NOMO-1 treated with DMSO at 0.1 percent for 48 hours (cell line): Measurements from ENCODE around the gene FERMT1.
A peak's percentile ranks its signal among the peaks of the same experiment; 100 is the strongest.

Source experiments
- DNase-seq: peaks from one replicate; lab custom pipeline; 2025; ENCODE audit not compliant: unreplicated experiment; lab: John Stamatoyannopoulos, UW

FERMT1 gene

DNA sequence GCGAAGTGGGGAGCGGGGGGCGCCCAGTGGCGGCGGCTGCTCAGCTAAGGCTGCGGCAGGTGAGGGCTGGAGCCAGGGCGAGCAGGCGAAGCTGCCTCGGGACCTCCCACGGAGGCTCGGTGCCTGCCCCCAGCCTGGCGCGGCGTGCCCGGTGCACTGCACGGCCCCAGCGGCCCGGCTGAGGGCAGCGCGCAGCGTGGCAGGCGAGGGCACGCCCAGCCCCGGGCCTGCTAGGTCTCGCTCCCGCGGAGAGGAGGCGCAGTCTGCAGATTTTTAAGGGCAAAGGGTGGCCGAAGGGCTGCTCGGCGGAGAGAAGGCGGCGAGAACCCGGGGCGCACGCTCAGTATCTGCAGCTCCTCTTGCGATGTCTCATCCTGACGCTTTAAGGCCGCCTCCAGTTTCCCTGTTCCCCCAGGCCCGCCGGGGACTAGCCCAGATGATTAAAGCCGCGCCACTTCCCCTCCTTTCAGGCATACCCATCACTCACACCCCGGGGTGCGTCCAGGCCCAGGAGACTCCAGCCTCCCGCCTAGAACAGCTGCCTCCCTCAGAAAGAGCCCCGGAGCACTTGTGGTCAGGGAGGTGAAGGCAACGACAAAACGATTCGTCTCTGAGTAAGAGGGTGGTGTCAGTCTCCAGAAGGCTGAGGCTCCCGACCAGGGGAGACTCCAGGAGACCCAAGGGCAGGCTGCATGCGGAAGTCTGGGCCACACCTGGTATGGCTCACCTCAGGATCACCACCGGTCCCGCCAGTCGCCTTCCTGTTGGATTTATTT lies at the start of gene FERMT1:
FERMT1 (minus strand) TSS at position 158 of the 776 bp plus-strand sequence. CDS start 3,476 bp downstream, outside the sequence.
- peak; percentile 72 for DNase-seq

- DNase-seq: no peak
Measured at GRCh38 chr20:6169251-6169650, 46.4 kb upstream of the FERMT1 start.

- no peak for DNase-seq
Measured at GRCh38 chr20:6168204-6168603, 45.4 kb upstream of the FERMT1 start.

DNA sequence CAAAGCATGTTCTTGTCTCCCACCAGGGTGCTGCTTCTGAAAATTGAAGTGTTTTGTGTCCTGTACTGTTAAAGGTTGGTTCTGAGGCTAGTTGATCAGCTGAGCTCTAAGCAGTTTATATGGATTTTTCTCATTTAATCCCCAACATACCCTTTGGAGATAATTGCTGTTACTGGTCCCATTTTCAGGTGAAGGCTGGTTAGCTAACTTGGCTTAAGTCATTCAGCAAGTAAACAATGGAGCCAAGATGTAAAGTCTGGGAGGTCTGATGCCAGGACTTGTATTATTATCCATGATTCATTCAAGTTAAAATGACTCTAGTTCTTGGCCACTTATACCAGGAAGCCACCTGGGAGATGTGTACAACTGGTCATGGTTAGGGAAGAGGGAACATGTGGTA lies 42.5 kb upstream of the FERMT1 start:
- DNase-seq: no peak

DNA sequence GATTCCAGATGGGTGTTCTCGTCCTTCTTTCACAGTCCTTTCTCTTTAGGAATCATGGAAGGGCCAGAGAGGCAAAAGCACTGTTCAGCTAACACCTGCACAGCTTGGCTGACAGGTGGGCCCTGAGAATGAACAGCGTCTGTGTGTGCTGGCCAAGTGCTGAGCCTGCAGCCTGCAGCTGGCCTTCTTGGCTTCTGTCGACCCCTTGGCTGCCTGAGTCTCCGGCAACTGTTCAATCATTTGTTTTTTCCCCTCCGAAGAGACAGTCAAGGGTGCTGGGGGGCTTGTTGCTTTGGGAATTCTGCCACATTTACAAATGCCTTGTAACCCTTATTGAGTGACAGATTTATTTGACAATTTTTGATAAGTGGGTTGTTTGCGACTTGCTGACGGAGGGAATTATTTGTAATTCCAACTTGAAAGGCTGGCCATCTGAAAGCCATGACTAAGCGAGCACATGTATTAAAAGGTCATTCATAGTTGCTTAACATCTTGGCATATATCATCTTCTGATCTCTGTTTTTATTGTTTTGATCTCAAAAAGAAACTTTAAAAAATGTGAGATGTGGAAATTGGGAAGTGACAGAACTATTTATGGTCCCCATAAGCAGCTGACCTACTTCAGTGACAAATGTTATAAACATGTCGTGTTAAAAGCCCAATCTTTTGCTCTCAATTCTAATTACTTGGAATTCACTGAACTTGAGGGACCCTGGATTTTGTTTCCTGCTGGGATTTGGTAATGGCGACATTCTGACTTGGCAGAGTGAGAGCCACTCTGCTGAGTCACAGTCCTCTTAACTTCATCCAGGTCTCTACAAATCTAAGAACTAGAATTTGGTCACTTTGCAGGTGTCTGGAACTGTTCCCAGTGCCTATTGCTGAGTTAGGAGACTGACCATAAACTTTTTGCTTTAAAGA lies 41.9 kb upstream of the FERMT1 start:
- DNase-seq: no peak

- no peak for DNase-seq
Measured at GRCh38 chr20:6160736-6161135, 37.9 kb upstream of the FERMT1 start.

DNA sequence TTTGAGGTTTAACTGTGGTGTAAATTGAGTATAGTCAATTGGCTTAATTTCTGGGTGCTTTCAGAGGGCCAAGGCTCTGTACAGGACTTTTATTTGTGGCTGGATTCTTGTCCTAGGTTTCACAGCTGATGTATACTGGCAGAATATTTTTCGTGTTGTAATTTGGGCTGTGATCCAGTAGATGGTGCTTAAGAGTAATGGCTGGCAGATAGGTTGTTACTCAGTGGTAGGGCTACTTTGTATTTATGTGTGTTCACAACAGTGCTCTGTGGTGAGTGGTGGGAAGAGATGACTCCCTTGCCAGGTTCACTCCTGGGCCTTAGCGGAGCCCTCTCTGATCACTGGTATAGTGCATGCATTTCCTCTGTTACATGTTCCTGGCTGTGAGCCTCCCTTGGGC lies 34.5 kb upstream of the FERMT1 start:
- no peak for DNase-seq

DNA sequence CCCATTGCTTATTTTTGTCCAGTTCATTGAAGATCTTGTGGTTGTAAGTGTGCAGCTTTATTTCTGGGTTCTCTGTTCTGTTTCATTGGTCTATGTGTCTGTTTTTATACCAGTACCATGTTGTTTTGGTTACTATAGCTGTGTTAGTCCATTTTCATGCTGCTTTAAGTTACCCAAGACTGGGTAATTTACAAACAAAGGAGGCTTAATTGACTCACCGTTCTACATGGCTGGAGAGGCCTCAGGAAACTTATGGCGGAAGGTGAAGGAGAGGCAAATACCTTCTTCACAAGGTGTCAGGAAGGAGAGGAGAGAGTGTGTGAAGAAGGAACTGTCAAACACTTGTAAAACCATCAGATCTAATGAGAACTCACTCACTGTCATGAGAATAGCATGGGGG lies 29.9 kb upstream of the FERMT1 start:
- no peak for DNase-seq

DNA sequence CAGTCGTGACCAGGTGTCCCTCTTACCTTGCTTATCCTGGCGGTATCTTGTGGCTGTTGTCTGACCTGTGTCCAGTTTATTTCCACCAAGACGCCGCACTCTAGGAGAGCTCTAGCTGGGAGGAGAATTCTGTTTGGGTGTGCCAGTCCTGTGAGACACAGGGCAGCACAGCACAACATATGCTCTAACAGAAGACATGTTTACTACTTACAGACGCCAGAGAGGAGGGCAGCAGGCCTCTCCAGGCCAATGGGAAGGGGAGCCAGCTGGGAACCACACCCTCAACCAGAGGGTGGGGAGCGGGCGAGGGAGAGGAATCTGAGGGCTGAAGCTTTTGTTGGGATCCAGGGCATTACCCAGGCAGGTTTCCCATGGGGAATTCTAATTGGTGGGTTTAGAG lies 25.2 kb upstream of the FERMT1 start:
- DNase-seq: no peak

GRCh38 chr20:6142348-6142993 lies 19.6 kb upstream of the FERMT1 start:
- peak; percentile 44 for DNase-seq

DNA sequence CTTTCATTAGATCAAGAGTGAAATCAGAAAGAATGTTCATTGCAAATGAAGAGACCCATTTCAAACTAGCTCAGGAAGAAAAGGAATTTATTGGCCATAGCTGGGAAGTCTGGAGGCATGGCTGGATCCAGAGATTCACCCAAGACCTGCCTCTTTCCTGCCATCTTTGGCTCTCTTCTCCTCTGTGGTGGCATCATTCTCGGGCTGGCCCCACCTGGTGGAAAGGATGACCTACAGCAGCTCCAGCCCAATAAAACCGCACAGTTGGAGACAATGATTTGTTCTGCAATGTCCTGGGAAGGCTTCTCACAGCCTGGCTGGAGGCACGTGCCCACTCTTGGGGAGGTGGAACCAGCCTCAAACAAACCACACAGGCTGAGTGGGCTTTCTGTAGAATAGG lies 18.1 kb upstream of the FERMT1 start:
- DNase-seq: no peak

DNA sequence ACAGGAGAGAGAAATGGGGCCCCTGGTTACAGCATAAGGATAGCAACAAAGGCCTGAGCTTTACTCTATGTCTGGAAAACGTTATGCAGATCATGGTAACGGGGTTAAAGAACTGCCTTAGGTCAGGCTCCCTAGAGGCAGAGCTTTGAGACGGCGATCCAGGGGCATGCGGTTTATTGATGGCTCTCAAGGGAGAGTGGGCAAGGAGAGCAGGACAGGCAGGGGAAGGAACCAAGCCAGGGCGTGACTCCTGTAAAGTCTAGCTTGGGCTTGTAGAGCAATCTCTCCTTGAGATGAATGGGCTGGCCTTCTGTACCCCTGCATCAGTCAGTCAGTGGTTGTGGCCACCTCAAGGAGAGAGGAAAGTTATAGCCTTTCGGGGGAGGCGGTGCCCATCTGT lies 12.5 kb upstream of the FERMT1 start:
- DNase-seq: no peak

- DNase-seq: no peak
Measured at GRCh38 chr20:6134592-6134991, 11.8 kb upstream of the FERMT1 start.

GRCh38 chr20:6130045-6130444 lies 7.2 kb upstream of the FERMT1 start:
- DNase-seq: no peak

- no peak for DNase-seq
Measured at GRCh38 chr20:6127825-6128224, 5.0 kb upstream of the FERMT1 start.

DNA sequence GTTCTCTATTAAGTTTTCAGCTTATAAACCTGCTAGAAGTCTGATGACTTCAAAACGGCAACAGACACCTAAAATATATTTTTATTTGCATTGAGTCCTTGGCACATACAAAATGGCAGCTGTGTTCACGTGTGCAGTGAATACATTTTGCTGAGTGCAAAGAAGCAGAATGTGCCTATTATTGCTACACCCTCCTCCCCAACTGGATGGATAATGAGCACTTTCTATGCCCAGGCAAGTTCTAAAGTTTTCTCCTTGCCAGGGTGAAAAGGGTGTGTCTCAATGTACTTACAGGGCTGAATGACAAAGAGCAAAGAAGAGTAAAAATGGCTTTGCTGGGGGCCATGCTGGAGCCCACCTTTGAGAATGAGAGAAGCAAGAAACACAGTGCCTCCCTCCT lies 4.0 kb upstream of the FERMT1 start:
- DNase-seq: no peak

DNA sequence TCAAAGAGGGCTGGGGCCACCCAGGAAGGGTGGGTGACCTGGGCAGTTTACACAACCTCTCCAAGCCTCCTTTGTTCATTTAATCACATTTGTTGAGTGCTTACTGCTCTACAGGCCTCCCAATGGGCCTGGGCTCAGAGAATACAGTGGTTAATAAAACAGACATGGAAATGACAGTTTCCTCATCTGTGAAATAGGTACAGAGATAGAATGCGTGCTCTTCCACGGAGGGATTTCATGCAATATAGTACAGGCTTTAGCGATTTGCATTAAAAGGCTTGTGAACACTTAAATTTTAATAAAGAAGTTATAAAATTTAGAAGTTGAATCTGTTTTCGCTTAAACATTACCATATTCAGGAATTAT lies 802 bp upstream of the FERMT1 start:
- DNase-seq: no peak

- DNase-seq: no peak
Measured at GRCh38 chr20:6122111-6122872, 538 bp downstream of the FERMT1 start.

GRCh38 chr20:6121504-6121903 lies 1.3 kb downstream of the FERMT1 start:
- DNase-seq: no peak

- no peak for DNase-seq
Measured at GRCh38 chr20:6120491-6120988, 2.3 kb downstream of the FERMT1 start.

DNA sequence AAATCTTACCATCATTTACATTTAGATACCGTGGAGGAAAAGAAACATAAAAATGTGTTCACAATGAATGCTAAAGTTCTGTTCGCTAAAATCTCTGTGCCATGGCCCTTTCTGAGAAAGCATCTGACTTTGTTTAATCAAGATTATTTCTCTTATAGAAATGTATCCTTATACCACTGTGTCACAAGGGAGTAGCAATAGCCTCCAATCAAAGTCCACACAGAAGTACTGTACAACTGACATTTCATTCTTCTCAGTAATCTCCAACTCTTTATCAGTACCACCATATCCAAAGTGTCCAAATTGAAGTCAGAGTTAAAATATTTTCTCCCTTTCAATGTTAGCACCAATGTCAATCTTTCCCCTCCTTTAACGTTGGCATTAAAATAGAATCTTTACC lies 6.1 kb downstream of the FERMT1 start:
- no peak for DNase-seq
